A673 (cell line): ENCODE data around the gene NEMP1. TPM values are rescaled to one million over a fixed set of nuclear protein-coding genes. Genes with fewer than 3 reads are reported as not detected.
A peak's percentile ranks its signal among the peaks of the same experiment; 100 is the strongest.

Experiments
- Bru-seq: library from RNA; stranded (reverse); fragments of 400-500 nt; gene quantifications from one replicate; lab custom pipeline; 2021; lab: Mats Ljungman, UMichigan
- BruChase-seq, 2 experiments: library from RNA; stranded (reverse); fragments of 400-500 nt; gene quantifications; one replicate each; lab custom pipeline; 2021; lab: Mats Ljungman, UMichigan
- BruUV-seq: library from RNA; stranded (reverse); fragments of 400-500 nt; replicated peaks from 2 replicates; lab custom pipeline; 2021; lab: Mats Ljungman, UMichigan
- CTCF ChIA-PET: fragments of 300-600 bp; sonication (Branson Sonifier 250); formaldehyde crosslinking; loops from one replicate; lab custom pipeline; 2022; ENCODE audit warnings: antibody characterized with exemption; lab: Charles Lee
- POLR2A ChIA-PET: fragments of 300-600 bp; sonication (Branson Sonifier 250); formaldehyde crosslinking; loops from one replicate; lab custom pipeline; 2022; ENCODE audit warnings: antibody characterized with exemption; ENCODE audit not compliant: low non-redundant PET; lab: Charles Lee
- DNase-seq: peaks from one replicate; pipeline ENCODE4 v3.0.0-alpha.2; 2015; ENCODE audit warnings: low spot score
- H3K27ac ChIP-seq: fragments of 200-600 bp; sonication (generic); 2 replicates; pipeline ENCODE4 v1.5.1; 2016; ENCODE audit warnings: mixed run types, low read depth, mild to moderate bottlenecking, mixed read lengths, antibody characterized with exemption, low read length; ENCODE audit not compliant: poor library complexity, severe bottlenecking
- H3K27me3 ChIP-seq: fragments of 200-600 bp; sonication (generic); replicated peaks from 2 replicates; pipeline ENCODE4 v1.6.1; 2017; ENCODE audit warnings: mixed run types, low read depth, mild to moderate bottlenecking, mixed read lengths, antibody characterized with exemption, low read length; ENCODE audit not compliant: insufficient read depth, poor library complexity
- H3K36me3 ChIP-seq: fragments of 200-600 bp; sonication (generic); 2 replicates; pipeline ENCODE4 v1.6.1; 2016; ENCODE audit warnings: mixed run types, mild to moderate bottlenecking, mixed read lengths, antibody characterized with exemption, low read length; ENCODE audit not compliant: insufficient read depth, poor library complexity, severe bottlenecking
- H3K4me1 ChIP-seq: fragments of 200-600 bp; sonication (generic); 2 replicates; pipeline ENCODE4 v1.6.1; 2017; ENCODE audit warnings: mixed run types, mild to moderate bottlenecking, mixed read lengths, antibody characterized with exemption, low read length; ENCODE audit not compliant: insufficient read depth, poor library complexity, severe bottlenecking
- H3K4me3 ChIP-seq: fragments of 200-600 bp; sonication (generic); 2 replicates; pipeline ENCODE4 v1.5.1; 2016; ENCODE audit warnings: low read depth, mixed run types, mild to moderate bottlenecking, mixed read lengths, low read length; ENCODE audit not compliant: poor library complexity, severe bottlenecking
- H3K9me3 ChIP-seq: fragments of 200-600 bp; sonication (generic); 2 replicates; pipeline ENCODE4 v1.6.1; 2016; ENCODE audit warnings: mixed run types, low read depth, mild to moderate bottlenecking, mixed read lengths, antibody characterized with exemption, low read length; ENCODE audit not compliant: poor library complexity, severe bottlenecking
- CTCF ChIP-seq: fragments of 300-800, 200-600 bp; sonication (generic); conservative IDR thresholded peaks from 2 replicates; pipeline ENCODE4 v1.5.1; 2017; ENCODE audit warnings: low read depth, mild to moderate bottlenecking, antibody characterized with exemption, low read length, moderate library complexity, mixed read lengths
- EZH2 ChIP-seq: fragments of 200-600 bp; sonication (generic); IDR thresholded peaks from 2 replicates; pipeline ENCODE4 v1.6.1; 2017; ENCODE audit warnings: borderline replicate concordance, low read depth, mild to moderate bottlenecking, mixed read lengths, antibody characterized with exemption, low read length; ENCODE audit not compliant: poor library complexity, severe bottlenecking
- intact Hi-C: fragments of 100-400 bp; cut with micrococcal nuclease; formaldehyde crosslinking; loops from one replicate; pipeline ENCODE4 v1.10.0; 2022; ENCODE audit not compliant: unreplicated experiment
- long read RNA-seq: library from polyadenylated mRNA; stranded (forward); transcript quantifications from one replicate; pipeline ENCODE4 v2.0.0, GENCODE V29; 2022
- total RNA-seq: library from RNA; stranded (reverse); gene quantifications from 2 replicates; pipeline ENCODE4 v1.2.3, GENCODE V29; 2021

NEMP1 gene
- 57.8 and 68.6 TPM in 2 replicates for total RNA-seq
- Bru-seq, nascent RNA, result percentile 90 among the genes with signal in this experiment
- percentile 97 among the genes with signal in this experiment for BruChase-seq, experiment 1, labeled RNA remaining after a 2-hour chase
- BruChase-seq, experiment 2, labeled RNA remaining after a 6-hour chase, result percentile 97 among the genes with signal in this experiment
- long read RNA-seq, full-length matches to known transcripts, result 15 of 53 reads
- long read RNA-seq, partial matches to known transcripts, result 9 of 53 reads
- long read RNA-seq, other reads (novel, unspliced or antisense), result 29 of 53 reads

- CTCF ChIA-PET, result interaction anchor here (0.5 to 1.6 kb wide), 7 partner anchors 9 to 229 kb away, joined by 3 to 10 read pairs (median 6); no protein-coding TSS in a partner anchor
Observed at GRCh38 chr12:57078519-57079404, at the start of gene NEMP1. Gene NEMP1 (minus strand): TSS chr12:57078791. CDS start chr12:57078745, 46 bp downstream.

DNA sequence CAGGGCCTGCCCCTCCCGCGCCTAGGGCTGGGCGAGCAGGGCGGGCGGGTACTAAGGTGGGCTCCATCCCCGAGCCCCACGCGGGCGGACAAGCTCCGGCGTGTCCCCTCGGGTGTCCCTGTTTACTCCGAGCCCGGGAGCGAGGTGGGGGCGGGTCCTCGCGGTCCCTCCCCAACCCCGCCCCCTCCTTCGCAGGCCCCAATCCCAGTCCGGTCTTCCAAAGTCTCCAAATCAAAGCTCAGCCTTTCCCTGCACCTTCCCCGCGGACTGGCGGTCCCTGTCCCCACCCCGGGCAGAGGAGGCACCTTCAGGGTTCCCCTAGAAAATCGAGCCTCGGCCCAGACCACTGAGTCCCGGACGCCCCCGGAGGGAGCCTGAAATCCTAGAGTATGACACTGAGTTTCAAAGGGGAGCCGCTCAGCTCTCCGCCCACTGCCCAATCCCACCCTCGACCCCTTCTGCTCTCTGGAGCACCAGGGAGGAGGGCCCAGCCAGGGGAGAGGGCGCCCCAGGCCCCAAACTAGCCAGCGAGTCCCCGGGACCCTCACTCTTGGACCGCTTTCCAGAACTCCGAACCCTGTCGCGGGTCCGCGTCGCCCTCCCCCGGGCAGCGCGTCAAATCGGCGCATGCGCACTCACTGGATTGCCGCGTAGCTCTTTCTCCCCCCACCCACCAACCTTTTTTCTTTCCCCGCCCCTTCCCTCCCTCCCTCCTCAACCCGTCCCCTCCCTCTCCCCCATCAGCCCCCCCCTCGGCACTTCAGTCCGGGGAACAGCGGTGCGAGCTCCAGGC is 49.3 kb upstream of the NEMP1 start, which contains the start of gene LRP1:
TSS of gene LRP1 (plus strand) at position 758 of the 793 bp plus-strand sequence. CDS start 482 bp downstream, outside the sequence.
- ChIA-PET POLR2A (interaction anchor here (0.6 to 1.1 kb wide), 5 partner anchors 16 to 392 kb away, joined by 3 to 5 read pairs (median 4); partner anchors contain the start of gene DDIT3), CTCF (interaction anchor here (0.5 to 1.4 kb wide), 16 partner anchors 9 to 465 kb away, joined by 3 to 17 read pairs (median 4); partner anchors contain the start of gene STAT6)
- DNase-seq, result peak; percentile 85
- Histone ChIP-seq H3K9me3 (no peaks in the 10 kb centered on the region), H3K36me3 (no peaks in the 10 kb centered on the region), H3K4me1 (peaks cover 14% of the 10 kb centered on the region), H3K27me3 (no peaks in the 10 kb centered on the region), H3K4me3 (peak within 1 kb of the TSS; percentile 92), H3K27ac (peak within 1 kb of the TSS; percentile 92)
- TF ChIP-seq EZH2 (no peak), CTCF (no peak)
- intact Hi-C loops, result loop anchor here (5.0 kb wide), 1 partner anchor 114 kb away; no protein-coding TSS in a partner anchor
- no TSS peak for BruUV-seq

More at GRCh38 chr12:57078519-57079404, at the start of gene NEMP1:
- TF ChIP-seq CTCF (no peak), EZH2 (no peak)
- Histone ChIP-seq H3K27me3 (no peaks in the 10 kb centered on the region), H3K9me3 (no peaks in the 10 kb centered on the region), H3K27ac (peak within 1 kb of the TSS; percentile 96), H3K36me3 (peaks cover 8% of the 10 kb centered on the region), H3K4me3 (peak within 1 kb of the TSS; percentile 84), H3K4me1 (peaks cover 5% of the 10 kb centered on the region)
- POLR2A ChIA-PET, result interaction anchor here (0.6 to 1.2 kb wide), 2 partner anchors 9 to 469 kb away, joined by 3 to 11 read pairs; no protein-coding TSS in a partner anchor
- intact Hi-C loops, result loop anchor here (1.0 kb wide), 1 partner anchor 9 kb away; no protein-coding TSS in a partner anchor
- no TSS peak for BruUV-seq
- peak; percentile 100 for DNase-seq
